Astrocyte (in vitro differentiated cells and primary cell): Measurements from ENCODE around the gene ADARB2. TPM values are rescaled to one million over a fixed set of nuclear protein-coding genes. Genes with fewer than 3 reads are reported as not detected.

ENCODE experiments used
- DNase-seq: peaks from one replicate; pipeline ENCODE4 v3.0.0-alpha.2; 2010; ENCODE audit warnings: low read depth
- FAIRE-seq: peaks from 2 replicates; lab custom pipeline; 2011; peaks lifted over from hg19 to GRCh38; lab: Jason Lieb, UNC
- H2AFZ ChIP-seq: 2 replicates; pipeline ENCODE4 v1.6.0; 2012; ENCODE audit warnings: low read depth, low read length, inconsistent platforms
- H3K27ac ChIP-seq: 2 replicates; pipeline ENCODE4 v1.5.1; 2011; ENCODE audit warnings: low read depth, low read length, inconsistent platforms
- H3K27me3 ChIP-seq: 2 replicates; pipeline ENCODE4 v1.6.0; 2011; ENCODE audit warnings: low read length, inconsistent platforms; ENCODE audit not compliant: insufficient read depth
- H3K36me3 ChIP-seq: 2 replicates; pipeline ENCODE4 v1.5.1; 2011; ENCODE audit warnings: low read length, inconsistent platforms; ENCODE audit not compliant: insufficient read depth
- H3K4me1 ChIP-seq: 2 replicates; pipeline ENCODE4 v1.5.1; 2011; ENCODE audit warnings: low read length, inconsistent platforms; ENCODE audit not compliant: insufficient read depth
- H3K4me2 ChIP-seq: 2 replicates; pipeline ENCODE4 v1.6.0; 2012; ENCODE audit warnings: low read length, inconsistent platforms
- H3K4me3 ChIP-seq: 2 replicates; pipeline ENCODE4 v1.5.1; 2011; ENCODE audit warnings: low read depth, mild to moderate bottlenecking, low read length, inconsistent platforms; ENCODE audit not compliant: insufficient read depth
- H3K79me2 ChIP-seq: 2 replicates; pipeline ENCODE4 v1.6.0; 2012; ENCODE audit warnings: mild to moderate bottlenecking, low read length, inconsistent platforms; ENCODE audit not compliant: insufficient read depth
- H3K9ac ChIP-seq: 2 replicates; pipeline ENCODE4 v1.6.0; 2012; ENCODE audit warnings: mild to moderate bottlenecking, low read length, inconsistent platforms
- H3K9me3 ChIP-seq: 2 replicates; pipeline ENCODE4 v1.5.1; 2012; ENCODE audit warnings: low read depth, mild to moderate bottlenecking, low read length, inconsistent platforms; ENCODE audit not compliant: insufficient read depth
- H4K20me1 ChIP-seq: 2 replicates; pipeline ENCODE4 v1.6.0; 2012; ENCODE audit warnings: low read length, inconsistent platforms; ENCODE audit not compliant: insufficient read depth
- H3K27ac Mint-ChIP-seq: one replicate; pipeline ENCODE4 v1.8.0; 2021; ENCODE audit warnings: mild to moderate bottlenecking, mixed read lengths; ENCODE audit not compliant: unreplicated experiment
- H3K27me3 Mint-ChIP-seq: one replicate; pipeline ENCODE4 v1.8.0; 2021; ENCODE audit warnings: low read depth, mixed read lengths; ENCODE audit not compliant: unreplicated experiment
- H3K36me3 Mint-ChIP-seq: one replicate; pipeline ENCODE4 v1.8.0; 2021; ENCODE audit warnings: low read depth, mixed read lengths; ENCODE audit not compliant: unreplicated experiment
- H3K4me1 Mint-ChIP-seq: one replicate; pipeline ENCODE4 v1.8.0; 2021; ENCODE audit warnings: low read depth, mixed read lengths; ENCODE audit not compliant: unreplicated experiment
- H3K4me3 Mint-ChIP-seq: one replicate; pipeline ENCODE4 v1.8.0; 2021; ENCODE audit warnings: mild to moderate bottlenecking, moderate library complexity, mixed read lengths; ENCODE audit not compliant: unreplicated experiment
- H3K9me3 Mint-ChIP-seq: one replicate; pipeline ENCODE4 v1.8.0; 2021; ENCODE audit warnings: mild to moderate bottlenecking, mixed read lengths; ENCODE audit not compliant: unreplicated experiment
- EZH2 ChIP-seq: IDR thresholded peaks from 2 replicates; pipeline ENCODE4 v1.6.1; 2012; ENCODE audit warnings: mild to moderate bottlenecking, low read length, inconsistent platforms; ENCODE audit not compliant: insufficient read depth
- total RNA-seq: library from RNA; stranded (reverse); gene quantifications from 2 replicates; pipeline ENCODE4 v1.2.1, GENCODE V29; 2021
- TF ChIP-seq, protein P1 (sequence below): IDR thresholded peaks from 2 replicates; pipeline ENCODE4 v1.5.1; 2011; ENCODE audit warnings: low read depth, mild to moderate bottlenecking, inconsistent platforms, low read length, moderate library complexity; ENCODE audit not compliant: insufficient read depth

Gene ADARB2
- total RNA-seq, 1 donor from 2014 or later, result 0.18 TPM

DNA sequence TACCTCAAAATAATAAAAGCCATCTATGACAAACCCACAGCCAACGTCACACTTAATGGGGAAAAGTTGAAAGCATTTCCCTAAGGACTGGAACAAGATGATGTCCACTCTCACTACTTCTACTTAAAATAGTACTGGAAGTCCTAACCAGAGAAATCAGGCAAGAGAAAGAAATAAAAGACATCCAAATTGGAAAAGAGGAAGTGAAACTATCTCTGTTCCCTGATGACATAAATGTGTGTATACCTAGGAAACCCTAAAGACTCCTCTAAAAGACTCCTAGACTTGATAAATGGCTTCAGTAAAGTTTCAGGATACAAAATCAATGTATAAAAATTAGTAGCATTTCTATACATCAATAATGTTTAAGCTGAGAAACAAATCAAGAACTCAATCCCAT lies 367.0 kb downstream of the ADARB2 start:
- Histone ChIP-seq H3K9ac (no peak overlapping the region), H3K79me2 (no peaks in the 10 kb centered on the region), H3K27ac (no peak overlapping the region), H3K4me1 (no peaks in the 10 kb centered on the region), H3K4me2 (no peak overlapping the region), H3K4me3 (no peak overlapping the region), H2AFZ (no peak overlapping the region), H3K36me3 (no peaks in the 10 kb centered on the region), H3K27me3 (no peaks in the 10 kb centered on the region), H3K9me3 (no peaks in the 10 kb centered on the region), H4K20me1 (no peaks in the 10 kb centered on the region)
- H3K27me3 Mint-ChIP-seq, result peaks cover 12% of the 10 kb centered on the region
- TF ChIP-seq, protein P1, sequence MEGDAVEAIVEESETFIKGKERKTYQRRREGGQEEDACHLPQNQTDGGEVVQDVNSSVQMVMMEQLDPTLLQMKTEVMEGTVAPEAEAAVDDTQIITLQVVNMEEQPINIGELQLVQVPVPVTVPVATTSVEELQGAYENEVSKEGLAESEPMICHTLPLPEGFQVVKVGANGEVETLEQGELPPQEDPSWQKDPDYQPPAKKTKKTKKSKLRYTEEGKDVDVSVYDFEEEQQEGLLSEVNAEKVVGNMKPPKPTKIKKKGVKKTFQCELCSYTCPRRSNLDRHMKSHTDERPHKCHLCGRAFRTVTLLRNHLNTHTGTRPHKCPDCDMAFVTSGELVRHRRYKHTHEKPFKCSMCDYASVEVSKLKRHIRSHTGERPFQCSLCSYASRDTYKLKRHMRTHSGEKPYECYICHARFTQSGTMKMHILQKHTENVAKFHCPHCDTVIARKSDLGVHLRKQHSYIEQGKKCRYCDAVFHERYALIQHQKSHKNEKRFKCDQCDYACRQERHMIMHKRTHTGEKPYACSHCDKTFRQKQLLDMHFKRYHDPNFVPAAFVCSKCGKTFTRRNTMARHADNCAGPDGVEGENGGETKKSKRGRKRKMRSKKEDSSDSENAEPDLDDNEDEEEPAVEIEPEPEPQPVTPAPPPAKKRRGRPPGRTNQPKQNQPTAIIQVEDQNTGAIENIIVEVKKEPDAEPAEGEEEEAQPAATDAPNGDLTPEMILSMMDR, result no peak
- TF ChIP-seq EZH2, result no peak
- no peaks in the 10 kb centered on the region for H3K36me3 Mint-ChIP-seq
- DNase-seq (no peak), FAIRE-seq (no peak)
- H3K4me1 Mint-ChIP-seq, result no peaks in the 10 kb centered on the region
- H3K27ac Mint-ChIP-seq, result no peak overlapping the region
- no peak overlapping the region for H3K4me3 Mint-ChIP-seq
- H3K9me3 Mint-ChIP-seq, result no peaks in the 10 kb centered on the region

DNA sequence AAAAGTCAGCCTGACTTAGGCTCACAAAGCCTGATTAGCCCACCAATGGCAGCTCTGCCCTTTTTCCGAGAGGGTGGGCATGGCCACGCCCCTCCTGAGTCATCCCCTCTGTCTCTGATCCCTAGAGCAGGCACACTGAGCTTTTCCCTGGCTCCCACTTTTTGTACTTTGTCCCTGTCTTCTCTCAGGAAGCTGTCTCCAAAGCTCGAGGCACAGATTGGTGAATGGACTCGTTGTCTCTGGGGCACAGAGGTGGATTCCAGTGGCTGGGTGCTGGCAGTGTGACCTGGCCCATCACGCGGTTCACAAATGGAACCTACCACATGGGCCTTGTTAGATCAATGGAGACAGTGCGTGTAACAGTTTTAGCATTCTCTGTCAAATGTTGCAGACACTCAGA lies 367.7 kb downstream of the ADARB2 start:
- H3K4me3 Mint-ChIP-seq, result no peak overlapping the region
- H3K4me1 Mint-ChIP-seq, result no peaks in the 10 kb centered on the region
- no peaks in the 10 kb centered on the region for H3K9me3 Mint-ChIP-seq
- Histone ChIP-seq H3K27me3 (no peaks in the 10 kb centered on the region), H3K4me3 (no peak overlapping the region), H3K4me2 (no peak overlapping the region), H3K79me2 (no peaks in the 10 kb centered on the region), H3K9me3 (no peaks in the 10 kb centered on the region), H3K27ac (no peak overlapping the region), H2AFZ (no peak overlapping the region), H3K4me1 (no peaks in the 10 kb centered on the region), H4K20me1 (no peaks in the 10 kb centered on the region), H3K9ac (no peak overlapping the region), H3K36me3 (no peaks in the 10 kb centered on the region)
- H3K27me3 Mint-ChIP-seq, result peaks cover 12% of the 10 kb centered on the region
- DNase-seq (no peak), FAIRE-seq (no peak)
- TF ChIP-seq EZH2, result no peak
- TF ChIP-seq, protein P1, result no peak
- no peak overlapping the region for H3K27ac Mint-ChIP-seq
- no peaks in the 10 kb centered on the region for H3K36me3 Mint-ChIP-seq

DNA sequence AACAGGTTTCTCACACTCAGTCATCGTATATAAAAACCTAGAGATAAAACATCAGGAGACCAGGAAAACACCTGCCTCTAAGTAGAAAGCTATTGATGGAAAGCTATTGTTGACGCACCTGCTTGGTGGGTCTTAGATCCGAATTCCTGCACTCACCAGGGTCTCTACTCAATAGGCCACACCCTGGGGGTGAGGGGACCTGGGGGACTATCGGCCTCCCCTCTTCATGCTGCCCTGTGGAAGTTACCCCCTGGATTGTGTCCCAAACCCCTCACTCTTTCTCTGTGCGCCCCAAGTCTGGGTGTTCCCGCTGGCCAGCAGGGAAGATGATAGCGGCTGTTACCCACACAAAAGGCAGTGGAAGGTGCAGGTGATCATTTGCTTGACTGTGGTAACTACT lies 368.1 kb downstream of the ADARB2 start:
- H3K4me3 ChIP-seq, result no peak overlapping the region
- no peaks in the 10 kb centered on the region for H3K79me2 ChIP-seq
- Mint-ChIP-seq H3K9me3 (no peaks in the 10 kb centered on the region), H3K4me1 (no peaks in the 10 kb centered on the region), H3K27me3 (peaks cover 12% of the 10 kb centered on the region), H3K27ac (no peak overlapping the region), H3K4me3 (no peak overlapping the region), H3K36me3 (no peaks in the 10 kb centered on the region)
- H4K20me1 ChIP-seq, result no peaks in the 10 kb centered on the region
- H3K4me1 ChIP-seq, result no peaks in the 10 kb centered on the region
- TF ChIP-seq EZH2, result no peak
- TF ChIP-seq, protein P1, result no peak
- no peaks in the 10 kb centered on the region for H3K27me3 ChIP-seq
- FAIRE-seq (no peak), DNase-seq (no peak)
- no peak overlapping the region for H3K27ac ChIP-seq
- H3K9ac ChIP-seq, result no peak overlapping the region
- no peak overlapping the region for H2AFZ ChIP-seq
- no peaks in the 10 kb centered on the region for H3K36me3 ChIP-seq
- no peak overlapping the region for H3K4me2 ChIP-seq
- H3K9me3 ChIP-seq, result no peaks in the 10 kb centered on the region
